Stomach (tissue), 9 donors: ENCODE measurements around the gene WDR59. TPM values are rescaled to one million over a fixed set of nuclear protein-coding genes. Genes with fewer than 3 reads are reported as not detected.
"Not testable (repeated sequence)": the region's sequence is repeated elsewhere in the genome, so short reads cannot be mapped to it uniquely, and the experiment has no call there.

ENCODE experiments used
- DNase-seq, 2 donors: peaks; one replicate each; pipeline versions ENCODE4 v3.0.0 to v3.0.0-alpha.2; 2013 to 2019
- H3K27ac ChIP-seq, 5 donors: fragments of 200-600 bp in 4 of 5; sonication (generic) in 4 of 5; one replicate each; pipeline ENCODE4 v1.5.1; 2013 to 2019; ENCODE audit warnings: mild to moderate bottlenecking in 1 of 5, moderate library complexity in 1 of 5
- H3K27me3 ChIP-seq, 3 donors: fragments of 200-600 bp; sonication (generic); one replicate each; pipeline ENCODE4 v1.5.1; 2017 to 2019; ENCODE audit warnings: mixed run types in 1 of 3
- H3K36me3 ChIP-seq, 4 donors: fragments of 200-600 bp; sonication (generic); 1 replicate in 3 of 4; 2 replicates in 1 of 4; pipeline ENCODE4 v1.5.1; 2016 to 2019
- H3K4me1 ChIP-seq, 4 donors: fragments of 200-600 bp; sonication (generic); one replicate each; pipeline ENCODE4 v1.5.1; 2016 to 2019
- H3K4me3 ChIP-seq, 4 donors: fragments of 200-600 bp; sonication (generic) in 3 of 4; one replicate each; pipeline ENCODE4 v1.5.1; 2016 to 2019; ENCODE audit warnings: mild to moderate bottlenecking in 1 of 4
- H3K9me3 ChIP-seq, 4 donors: fragments of 200-600 bp; sonication (generic); one replicate each; pipeline ENCODE4 v1.5.1; 2016 to 2019
- EP300 ChIP-seq: sonication (generic); formaldehyde crosslinking; IDR thresholded peaks from one replicate; pipeline ENCODE4 v1.6.1; 2017; ENCODE audit warnings: antibody characterized with exemption
- POLR2A ChIP-seq, 4 donors: fragments of 450-650 bp; IDR thresholded peaks; one replicate each; pipeline ENCODE4 v1.6.1; 2016; ENCODE audit warnings: antibody characterized with exemption in 4 of 4, control low read depth in 2 of 4, mild to moderate bottlenecking in 1 of 4, moderate library complexity in 1 of 4
- POLR2AphosphoS5 ChIP-seq, 3 donors: sonication (generic); formaldehyde crosslinking; IDR thresholded peaks; one replicate each; pipeline ENCODE4 v1.6.1; 2016; ENCODE audit warnings: antibody characterized with exemption in 3 of 3
- WGBS, 5 donors: extraction: QIAGEN DNeasy Blood & Tissue Kit in 3 of 5; methylation state at CpG; one replicate each; pipeline versions ENCODE4 v1.1.5 to v1.1.7; 2013 to 2018; 5-methylcytosine and 5-hydroxymethylcytosine counted together
- intact Hi-C: fragments of 100-400 bp; cut with DNase I; formaldehyde crosslinking; loops from one replicate; pipeline ENCODE4 v1.15.1; 2023; ENCODE audit warnings: low total_unique reads
- polyA plus RNA-seq, 3 donors: library from polyadenylated mRNA; stranded (reverse); fragments of 200-250 nt; gene quantifications; one replicate each; pipeline ENCODE4 v1.2.3, GENCODE V29; 2013
- total RNA-seq, 5 donors: library from RNA; depleted of rRNA; stranded (reverse); fragments of >200 nt; gene quantifications; one replicate each; pipeline versions ENCODE4 v1.1.0 to v1.2.3, GENCODE V29; 2014 to 2016
- TF ChIP-seq, protein P1 (sequence below), 7 experiments: fragments of 450-650 bp in 4 of 7; fragments of 200-600 bp in 3 of 7; sonication (generic) in 3 of 7; IDR thresholded peaks; one replicate each; pipeline ENCODE4 v1.5.1; 2016 to 2019; ENCODE audit warnings: antibody characterized with exemption in 7 of 7, control low read depth in 2 of 7, mild to moderate bottlenecking in 1 of 7
- donor health status: healthy with polysubstance abuse.
- donor health status: Bipolar disorder and iron deficiency.
- donor health status: healthy.

Gene WDR59
- total and polyA plus RNA-seq, 8 donors: 12.1 to 266 (median 30.2) TPM

DNA sequence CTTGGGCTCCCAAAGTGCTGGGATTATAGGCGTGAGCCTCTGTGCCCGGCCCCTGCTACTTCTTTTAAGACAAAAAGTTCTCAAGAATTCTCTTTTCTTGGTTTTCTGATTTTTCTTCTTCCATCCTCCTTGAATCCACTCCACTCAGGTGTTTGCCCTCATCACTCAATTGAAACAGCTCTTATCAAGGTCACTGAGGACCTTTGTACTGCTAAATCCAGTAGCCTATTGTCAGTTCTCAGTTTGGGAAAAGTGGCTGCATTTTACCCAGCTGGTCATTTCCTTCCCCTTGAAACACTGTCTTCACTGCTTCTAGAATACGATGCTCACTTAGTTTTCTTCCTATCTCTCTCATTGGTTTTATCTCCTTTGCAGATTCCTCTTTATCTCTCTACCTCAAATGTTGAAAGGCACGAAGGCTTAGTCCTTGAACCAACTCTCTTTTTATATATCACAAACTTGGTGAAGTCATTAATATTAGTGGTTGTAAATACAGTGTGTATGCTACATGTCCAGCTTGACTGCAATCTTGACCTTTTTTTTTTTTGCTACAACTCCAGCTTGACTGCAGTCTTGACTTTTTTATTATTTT lies 43.7 kb upstream of the WDR59 start:
- no peaks in the 10 kb centered on the region for H3K27me3 ChIP-seq
- TF ChIP-seq POLR2A (IDR thresholded peaks at IDR 0.05) (no peak), EP300 (no peak), POLR2AphosphoS5 (IDR thresholded peaks at IDR 0.05) (no peak)
- TF ChIP-seq, protein P1, sequence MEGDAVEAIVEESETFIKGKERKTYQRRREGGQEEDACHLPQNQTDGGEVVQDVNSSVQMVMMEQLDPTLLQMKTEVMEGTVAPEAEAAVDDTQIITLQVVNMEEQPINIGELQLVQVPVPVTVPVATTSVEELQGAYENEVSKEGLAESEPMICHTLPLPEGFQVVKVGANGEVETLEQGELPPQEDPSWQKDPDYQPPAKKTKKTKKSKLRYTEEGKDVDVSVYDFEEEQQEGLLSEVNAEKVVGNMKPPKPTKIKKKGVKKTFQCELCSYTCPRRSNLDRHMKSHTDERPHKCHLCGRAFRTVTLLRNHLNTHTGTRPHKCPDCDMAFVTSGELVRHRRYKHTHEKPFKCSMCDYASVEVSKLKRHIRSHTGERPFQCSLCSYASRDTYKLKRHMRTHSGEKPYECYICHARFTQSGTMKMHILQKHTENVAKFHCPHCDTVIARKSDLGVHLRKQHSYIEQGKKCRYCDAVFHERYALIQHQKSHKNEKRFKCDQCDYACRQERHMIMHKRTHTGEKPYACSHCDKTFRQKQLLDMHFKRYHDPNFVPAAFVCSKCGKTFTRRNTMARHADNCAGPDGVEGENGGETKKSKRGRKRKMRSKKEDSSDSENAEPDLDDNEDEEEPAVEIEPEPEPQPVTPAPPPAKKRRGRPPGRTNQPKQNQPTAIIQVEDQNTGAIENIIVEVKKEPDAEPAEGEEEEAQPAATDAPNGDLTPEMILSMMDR (IDR thresholded peaks at IDR 0.05): no peak
- 64 to 75% (median 66%) methylated on average over 4 of the region's 4 CpGs for WGBS, 5 donors
- intact Hi-C loops: no loop called here
- DNase-seq: no peak
- H3K36me3 ChIP-seq: no peaks in the 10 kb centered on the region
- no peaks in the 10 kb centered on the region for H3K9me3 ChIP-seq
- peaks cover 7 to 48% (median 29%) of the 10 kb centered on the region in 4 donors for H3K4me1 ChIP-seq
- no peak overlapping the region for H3K4me3 ChIP-seq
- peak overlapping the region in 2 of 5 donors; percentile 75 to 84 for H3K27ac ChIP-seq

DNA sequence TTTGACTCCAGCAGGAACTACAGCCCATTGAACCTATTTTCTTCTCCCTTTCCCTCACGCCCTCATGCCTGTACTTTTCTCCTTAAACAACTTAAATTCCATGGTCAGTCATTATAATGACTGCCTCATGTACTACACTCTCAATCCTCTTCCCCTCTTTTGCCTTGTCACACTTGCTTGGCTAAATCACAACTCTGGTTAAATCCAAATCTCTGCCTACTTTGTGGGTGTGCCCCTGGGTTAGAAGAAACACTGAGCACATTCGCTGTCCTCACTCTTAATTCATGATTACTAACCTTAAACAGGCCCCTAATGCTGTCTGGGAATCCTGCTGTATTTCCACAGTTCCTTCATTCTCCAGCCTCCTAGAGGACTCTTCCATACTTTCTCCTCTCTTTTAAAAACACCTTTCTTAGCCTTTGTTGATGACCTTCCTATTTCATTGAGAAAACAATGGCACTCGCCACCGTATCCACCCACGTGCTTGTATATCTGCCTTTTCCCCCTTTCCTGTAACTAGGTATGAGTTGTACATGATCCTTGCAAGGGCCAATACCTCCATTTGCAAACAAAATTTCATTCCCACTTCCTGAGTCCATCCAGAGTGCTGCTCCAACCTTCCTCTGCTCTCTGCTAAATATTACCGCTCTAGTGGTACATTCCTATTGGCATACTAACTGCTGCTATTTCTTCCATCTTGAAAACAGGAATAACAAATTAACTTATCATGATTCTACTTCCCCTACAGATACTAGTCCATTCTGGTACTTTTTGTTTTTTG lies 42.8 kb upstream of the WDR59 start:
- H3K27ac ChIP-seq: peak overlapping the region in 3 of 5 donors; percentile 75 to 87 (median 84)
- peaks cover 7 to 48% (median 29%) of the 10 kb centered on the region in 4 donors for H3K4me1 ChIP-seq
- no peaks in the 10 kb centered on the region for H3K27me3 ChIP-seq
- 70 to 88% (median 87%) methylated on average over 6 of the region's 6 CpGs for WGBS, 5 donors
- TF ChIP-seq POLR2AphosphoS5 (IDR thresholded peaks at IDR 0.05) (no peak), EP300 (no peak), POLR2A (IDR thresholded peaks at IDR 0.05) (no peak)
- TF ChIP-seq, protein P1 (IDR thresholded peaks at IDR 0.05): no peak
- no peak for DNase-seq
- no peaks in the 10 kb centered on the region for H3K36me3 ChIP-seq
- intact Hi-C loops: no loop called here
- no peaks in the 10 kb centered on the region for H3K9me3 ChIP-seq
- no peak overlapping the region for H3K4me3 ChIP-seq

DNA sequence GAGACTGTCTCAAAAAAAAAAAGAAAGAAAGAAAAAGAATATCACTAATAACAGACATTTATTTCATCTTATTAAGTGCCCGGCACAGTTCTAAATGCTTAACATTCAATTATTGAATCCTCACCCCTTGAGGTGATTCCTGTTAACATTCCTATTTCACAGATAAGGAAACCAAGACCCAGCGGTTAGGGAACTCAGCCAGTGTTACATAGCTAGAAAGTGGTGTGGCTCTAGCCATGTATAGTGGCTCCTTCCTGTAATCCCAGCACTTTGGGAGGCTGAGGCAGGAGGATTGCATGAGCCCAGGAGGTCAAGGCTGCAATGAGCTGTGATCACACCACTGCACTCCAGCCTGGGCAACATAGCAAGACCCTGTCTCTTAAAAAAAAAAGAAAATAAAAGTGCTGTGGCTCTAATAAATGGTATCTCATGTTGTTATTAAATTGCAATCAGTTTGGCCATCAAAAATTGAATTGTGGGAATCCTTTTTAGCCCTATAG lies 42.0 kb upstream of the WDR59 start:
- WGBS, 5 donors: 52 to 87% (median 61%) methylated on average over 2 of the region's 2 CpGs
- no peak overlapping the region for H3K4me3 ChIP-seq
- no peaks in the 10 kb centered on the region for H3K36me3 ChIP-seq
- intact Hi-C loops: no loop called here
- DNase-seq: no peak
- H3K27ac ChIP-seq: peak overlapping the region in 4 of 5 donors; percentile 65 to 87 (median 80)
- H3K27me3 ChIP-seq: no peaks in the 10 kb centered on the region
- H3K4me1 ChIP-seq: peaks cover 7 to 48% (median 29%) of the 10 kb centered on the region in 4 donors
- H3K9me3 ChIP-seq: peaks cover 0 to 1% (median 0%) of the 10 kb centered on the region in 4 donors
- TF ChIP-seq POLR2A (IDR thresholded peaks at IDR 0.05) (no peak), POLR2AphosphoS5 (IDR thresholded peaks at IDR 0.05) (no peak), EP300 (no peak)
- TF ChIP-seq, protein P1 (IDR thresholded peaks at IDR 0.05): no peak

DNA sequence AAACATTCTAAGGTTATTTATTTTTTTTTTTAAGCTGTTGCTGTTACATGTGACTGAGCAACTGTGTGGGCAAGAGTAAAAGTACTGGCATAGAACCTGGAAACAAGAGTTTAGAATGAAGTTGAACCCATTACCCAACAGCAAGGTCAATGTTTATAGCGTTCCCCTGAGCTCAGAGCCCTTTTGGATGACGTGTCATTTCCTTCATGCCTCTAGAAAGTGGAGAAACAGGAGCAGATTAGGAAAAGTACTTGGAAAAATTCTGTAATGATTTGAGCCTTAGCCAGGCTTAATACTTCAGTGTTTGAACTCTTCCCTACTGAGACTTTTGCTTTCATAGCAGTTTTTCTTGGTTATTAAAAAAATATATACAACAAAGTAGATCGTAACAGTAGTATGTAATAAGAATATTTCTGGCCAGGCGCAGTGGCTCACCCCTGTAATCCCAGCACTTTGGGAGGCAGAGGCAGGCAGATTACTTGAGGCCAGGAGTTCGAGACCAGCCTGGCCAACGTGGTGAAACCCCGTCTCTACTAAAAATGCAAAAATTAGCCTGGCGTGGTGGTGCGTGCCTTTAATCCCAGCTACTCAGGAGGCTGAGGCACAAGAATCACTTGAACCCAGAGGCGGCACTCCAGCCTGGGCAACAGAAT lies 41.4 kb upstream of the WDR59 start:
- H3K9me3 ChIP-seq, H3K36me3 ChIP-seq, intact Hi-C loops, H3K4me3 ChIP-seq, H3K27me3 ChIP-seq: not testable (repeated sequence)
- TF ChIP-seq POLR2AphosphoS5 (IDR thresholded peaks at IDR 0.05): peak; percentile 58 to 88 (median 78)
- DNase-seq: peak in 1 of 2 donors; percentile 85
- 70 to 74% (median 71%) methylated on average over 10 of the region's 10 CpGs for WGBS, 5 donors
- Histone ChIP-seq H3K27ac (peak overlapping the region in 4 of 5 donors; percentile 65 to 87 (median 80)), H3K4me1 (peaks cover 7 to 48% (median 29%) of the 10 kb centered on the region in 4 donors)
